ENCODE data around the gene SLC25A39. TPM values are rescaled to one million over a fixed set of nuclear protein-coding genes. Genes with fewer than 3 reads are reported as not detected.

SLC25A39 gene
- polyA plus RNA-seq, 1 of the 3 experiments (the other 2 are of a cell fraction): 131 TPM

GRCh38 chr17:44320066-44320465 lies 4.6 kb downstream of the SLC25A39 start:
- H3K9ac ChIP-seq: no peak overlapping the region
- peaks cover 12% of the 10 kb centered on the region for H3K79me2 ChIP-seq (ENCODE audit: insufficient read depth)
- no peak for DNase-seq
- H3K9me3 ChIP-seq: no peaks in the 10 kb centered on the region
- H3K9me2 ChIP-seq: no peaks in the 10 kb centered on the region
- TF ChIP-seq TCF12 (IDR thresholded peaks at IDR 0.05) (no peak), RFX5 (IDR thresholded peaks at IDR 0.05; ENCODE audit: low read length) (no peak), RCOR1 (IDR thresholded peaks at IDR 0.05; ENCODE audit: low read length) (no peak), IRF3 (IDR thresholded peaks at IDR 0.05; ENCODE audit: low read depth, low read length) (no peak), RXRA (IDR thresholded peaks at IDR 0.05; ENCODE audit: borderline replicate concordance, low read depth) (no peak), GATA2 (CRISPR knock-in tag; IDR thresholded peaks at IDR 0.05) (no peak), EP300 (IDR thresholded peaks at IDR 0.05; ENCODE audit: borderline replicate concordance in 1 of 2, low read depth in 1 of 2, low read length in 1 of 2) (no peak), EZH2phosphoT487 (IDR thresholded peaks at IDR 0.05; ENCODE audit: borderline replicate concordance, low read depth) (no peak)
- no peaks in the 10 kb centered on the region for H3K27me3 ChIP-seq (ENCODE audit: insufficient read depth)
- peaks cover 0 to 10% of the 10 kb centered on the region in 2 experiments; a peak in 1 of 4 replicates for H3K4me1 ChIP-seq (ENCODE audit: control insufficient read depth in 1 of 2, insufficient read depth in 2 of 2, low read depth in 1 of 2, low read length in 1 of 2)
- peaks cover 6 to 31% of the 10 kb centered on the region in 2 experiments for H3K36me3 ChIP-seq (replicated peaks in 1 of 2; ENCODE audit: control insufficient read depth in 1 of 2, insufficient read depth in 2 of 2, low read length in 1 of 2)
- H3K4me2 ChIP-seq: no peak overlapping the region
- no peaks in the 10 kb centered on the region for H4K20me1 ChIP-seq (ENCODE audit: insufficient read depth)
- no peaks in the 10 kb centered on the region for H3F3A ChIP-seq (replicated peaks; ENCODE audit: insufficient read depth)
- WGBS (ENCODE audit: low lambda C conversion rate): 80% methylated on average over 2 of the region's 18 CpGs
- ChIA-PET CTCF (interaction anchor here (0.8 to 1.8 kb wide), 6 partner anchors 11 to 100 kb away, joined by 3 to 10 read pairs (median 4); partner anchors contain the start of gene UBTF), POLR2A (interaction anchor here (0.6 to 4.9 kb wide), 4 partner anchors 11 to 103 kb away, joined by 6 to 34 read pairs (median 12); partner anchors contain the start of genes RUNDC3A and UBTF)
- no peak overlapping the region for H3K4me3 ChIP-seq (ENCODE audit: low read depth in 2 of 2, low read length in 1 of 2)
- H2AFZ ChIP-seq (ENCODE audit: low read depth): no peak overlapping the region
- no peak overlapping the region for H3K27ac ChIP-seq (ENCODE audit: low read depth in 2 of 2, low read length in 1 of 2)

DNA sequence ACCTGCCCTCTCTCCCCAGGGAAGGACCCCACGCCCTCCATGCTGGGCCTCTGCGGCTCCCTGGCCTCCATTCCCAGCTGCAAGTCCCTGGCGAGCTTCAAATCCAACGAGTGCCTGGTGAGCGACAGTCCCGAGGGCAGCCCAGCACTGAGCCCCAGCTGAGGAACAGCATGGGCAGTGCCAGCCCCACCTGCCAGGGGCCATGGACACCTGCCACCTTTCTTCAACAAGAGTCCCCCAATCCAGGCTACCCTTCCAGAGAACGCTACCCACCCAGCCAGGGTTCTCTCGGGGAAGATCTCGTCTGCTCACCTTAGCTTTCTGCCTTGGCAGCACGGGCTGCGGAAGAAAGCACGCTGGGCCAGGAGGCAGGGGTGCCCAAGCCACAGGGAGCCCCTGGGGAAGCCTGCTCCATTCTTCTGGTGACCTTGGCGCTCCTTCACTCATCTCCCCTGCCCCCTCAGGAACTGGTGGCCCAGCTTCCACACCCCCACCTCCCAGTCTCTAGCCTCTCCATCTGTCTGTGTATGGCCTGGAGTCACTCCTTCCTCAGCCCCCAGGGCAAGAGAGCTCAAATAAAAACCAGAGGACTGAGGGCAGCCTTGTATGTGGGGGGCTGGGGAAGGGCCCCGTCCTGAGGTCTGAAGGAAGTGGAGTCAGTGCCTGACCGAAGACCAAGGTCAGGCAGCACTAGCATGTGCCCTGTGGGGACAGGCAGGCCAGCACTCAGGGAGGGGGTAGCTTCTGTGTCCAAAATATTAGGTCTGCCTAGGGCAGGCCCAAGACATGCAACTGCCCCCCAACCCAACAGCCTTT lies 6.3 kb downstream of the SLC25A39 start:
- TF ChIP-seq GABPA (IDR thresholded peaks at IDR 0.05; ENCODE audit: low read depth): no peak
- H3K9me2 ChIP-seq: no peaks in the 10 kb centered on the region

More for the DNA sequence above, 6.3 kb downstream of the SLC25A39 start:
- Histone ChIP-seq H2AFZ (ENCODE audit: low read depth) (no peak overlapping the region), H3K36me3 (replicated peaks in 1 of 2; ENCODE audit: control insufficient read depth in 1 of 2, insufficient read depth in 2 of 2, low read length in 1 of 2) (peaks cover 6 to 31% of the 10 kb centered on the region in 2 experiments), H3K9me3 (no peaks in the 10 kb centered on the region), H3K9ac (no peak overlapping the region), H3K4me3 (ENCODE audit: low read depth in 2 of 2, low read length in 1 of 2) (no peak overlapping the region), H3K27ac (ENCODE audit: low read depth in 2 of 2, low read length in 1 of 2) (no peak overlapping the region), H3K4me1 (ENCODE audit: control insufficient read depth in 1 of 2, insufficient read depth in 2 of 2, low read depth in 1 of 2, low read length in 1 of 2) (peaks cover 0 to 2% of the 10 kb centered on the region in 2 experiments; a peak in 1 of 4 replicates), H3K79me2 (ENCODE audit: insufficient read depth) (no peaks in the 10 kb centered on the region), H3K4me2 (no peak overlapping the region), H3K27me3 (ENCODE audit: insufficient read depth) (no peaks in the 10 kb centered on the region), H3F3A (replicated peaks; ENCODE audit: insufficient read depth) (no peaks in the 10 kb centered on the region), H4K20me1 (ENCODE audit: insufficient read depth) (no peaks in the 10 kb centered on the region)
- peak; percentile 23 for DNase-seq
- ChIA-PET POLR2A (interaction anchor here (0.6 to 4.9 kb wide), 2 partner anchors 9 to 19 kb away, joined by 4 to 34 read pairs; partner anchors contain the start of gene RUNDC3A), CTCF (interaction anchor here (1.1 to 2.0 kb wide), 7 partner anchors 10 to 114 kb away, joined by 3 to 17 read pairs (median 4); partner anchors contain the start of gene RUNDC3A)
- 100% methylated on average over 5 of the region's 15 CpGs for WGBS (ENCODE audit: low lambda C conversion rate)

Data from SK-N-SH (cell line).